Measurements from ENCODE around the gene PHC2. TPM values are rescaled to one million over a fixed set of nuclear protein-coding genes. Genes with fewer than 3 reads are reported as not detected.

PHC2 gene
- total RNA-seq, 1 donor from 2014 or later = 65.0 TPM

DNA sequence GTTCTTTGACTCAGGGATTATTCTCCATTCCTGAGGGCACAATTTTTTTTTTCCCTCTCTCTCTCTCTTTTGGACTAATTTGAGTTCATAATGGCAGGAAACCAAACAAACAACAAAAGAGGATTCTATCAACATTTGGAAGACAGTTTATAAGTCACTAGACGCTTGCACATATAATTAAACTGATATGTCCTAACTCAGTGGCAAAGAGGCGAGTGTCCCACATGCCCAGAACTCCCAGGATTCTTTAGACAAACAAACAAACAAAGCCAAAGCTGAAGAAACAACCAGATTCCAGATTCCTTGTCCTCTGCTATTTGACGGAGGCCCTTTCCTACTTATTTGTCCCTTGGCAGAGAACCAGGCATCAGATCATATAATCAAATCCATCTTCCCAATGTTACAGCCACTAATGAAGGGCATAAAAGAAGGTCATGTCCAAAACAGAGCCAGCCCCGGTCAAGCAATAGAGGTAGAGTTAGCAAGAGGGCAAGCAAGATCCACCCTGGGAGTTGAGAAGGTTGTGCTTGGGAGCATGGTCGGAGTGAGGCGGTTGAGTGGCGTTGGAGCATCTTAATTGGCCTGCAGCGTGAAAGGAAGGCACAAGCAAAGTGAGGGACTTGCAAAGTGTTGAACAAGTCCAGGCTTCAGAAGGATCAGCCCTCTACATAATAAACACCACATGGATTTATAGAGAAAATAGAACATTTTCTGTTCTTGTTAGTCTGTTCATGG lies 144.3 kb downstream of the PHC2 start:
- peaks cover 3% of the 10 kb centered on the region for H3K36me3 ChIP-seq
- no peak overlapping the region for H3K4me2 ChIP-seq
- H3K4me1 ChIP-seq = no peaks in the 10 kb centered on the region
- TF ChIP-seq, protein P1, sequence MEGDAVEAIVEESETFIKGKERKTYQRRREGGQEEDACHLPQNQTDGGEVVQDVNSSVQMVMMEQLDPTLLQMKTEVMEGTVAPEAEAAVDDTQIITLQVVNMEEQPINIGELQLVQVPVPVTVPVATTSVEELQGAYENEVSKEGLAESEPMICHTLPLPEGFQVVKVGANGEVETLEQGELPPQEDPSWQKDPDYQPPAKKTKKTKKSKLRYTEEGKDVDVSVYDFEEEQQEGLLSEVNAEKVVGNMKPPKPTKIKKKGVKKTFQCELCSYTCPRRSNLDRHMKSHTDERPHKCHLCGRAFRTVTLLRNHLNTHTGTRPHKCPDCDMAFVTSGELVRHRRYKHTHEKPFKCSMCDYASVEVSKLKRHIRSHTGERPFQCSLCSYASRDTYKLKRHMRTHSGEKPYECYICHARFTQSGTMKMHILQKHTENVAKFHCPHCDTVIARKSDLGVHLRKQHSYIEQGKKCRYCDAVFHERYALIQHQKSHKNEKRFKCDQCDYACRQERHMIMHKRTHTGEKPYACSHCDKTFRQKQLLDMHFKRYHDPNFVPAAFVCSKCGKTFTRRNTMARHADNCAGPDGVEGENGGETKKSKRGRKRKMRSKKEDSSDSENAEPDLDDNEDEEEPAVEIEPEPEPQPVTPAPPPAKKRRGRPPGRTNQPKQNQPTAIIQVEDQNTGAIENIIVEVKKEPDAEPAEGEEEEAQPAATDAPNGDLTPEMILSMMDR (IDR thresholded peaks at IDR 0.05) = no peak
- TF ChIP-seq EZH2 (IDR thresholded peaks at IDR 0.05) = no peak
- no peak for TF ChIP-seq EZH2phosphoT487 (IDR thresholded peaks at IDR 0.05)
- H3K9ac ChIP-seq = no peak overlapping the region
- no peaks in the 10 kb centered on the region for H3K79me2 ChIP-seq (ENCODE audit: low read depth)
- H3F3A ChIP-seq (ENCODE audit: low read depth) = no peaks in the 10 kb centered on the region
- no peak for DNase-seq (ENCODE audit: low spot score)
- Mint-ChIP-seq H3K4me3 (no peak overlapping the region), H3K9me3 (peaks cover 4% of the 10 kb centered on the region), H3K4me1 (no peaks in the 10 kb centered on the region), H3K27me3 (ENCODE audit: insufficient read depth, low read depth) (peaks cover 8% of the 10 kb centered on the region), H3K36me3 (peaks cover 41% of the 10 kb centered on the region), H3K27ac (peak overlapping the region; percentile 5)
- no peaks in the 10 kb centered on the region for H3K27me3 ChIP-seq
- no peak overlapping the region for H3K27ac ChIP-seq
- no peak overlapping the region for H2AFZ ChIP-seq (replicated peaks)
- H4K20me1 ChIP-seq (ENCODE audit: low read depth) = no peaks in the 10 kb centered on the region
- no peaks in the 10 kb centered on the region for H3K9me3 ChIP-seq (ENCODE audit: low read depth)
- no peak overlapping the region for H3K4me3 ChIP-seq

DNA sequence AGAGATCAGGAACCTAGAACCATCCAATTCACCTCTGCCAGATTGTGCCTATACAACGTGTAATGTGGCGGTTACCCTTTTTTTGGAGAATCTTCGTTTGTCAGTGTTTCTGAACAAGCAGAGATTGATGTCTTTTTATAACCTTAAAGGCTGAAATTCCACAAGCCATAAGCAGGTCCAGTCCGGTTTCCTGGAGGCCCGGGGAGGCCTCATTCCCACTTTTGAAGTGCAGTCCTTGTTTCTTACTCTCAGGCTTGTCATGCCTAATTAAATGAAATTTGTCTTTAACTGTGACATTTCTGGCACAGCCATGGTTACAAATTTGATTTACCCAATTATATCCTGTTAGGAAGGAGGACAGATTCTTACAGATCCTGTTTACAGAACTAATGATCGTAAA lies 146.8 kb downstream of the PHC2 start:
- Mint-ChIP-seq H3K4me3 (no peak overlapping the region), H3K27me3 (ENCODE audit: insufficient read depth, low read depth) (peaks cover 8% of the 10 kb centered on the region), H3K27ac (no peak overlapping the region), H3K9me3 (peaks cover 2% of the 10 kb centered on the region), H3K36me3 (peaks cover 37% of the 10 kb centered on the region), H3K4me1 (no peaks in the 10 kb centered on the region)
- TF ChIP-seq EZH2 (IDR thresholded peaks at IDR 0.05) (no peak), EZH2phosphoT487 (IDR thresholded peaks at IDR 0.05) (no peak)
- TF ChIP-seq, protein P1 (IDR thresholded peaks at IDR 0.05) = no peak
- no peaks in the 10 kb centered on the region for H4K20me1 ChIP-seq (ENCODE audit: low read depth)
- no peak overlapping the region for H3K4me3 ChIP-seq
- H3F3A ChIP-seq (ENCODE audit: low read depth) = no peaks in the 10 kb centered on the region
- no peaks in the 10 kb centered on the region for H3K79me2 ChIP-seq (ENCODE audit: low read depth)
- H3K4me1 ChIP-seq = no peaks in the 10 kb centered on the region
- H3K4me2 ChIP-seq = no peak overlapping the region
- DNase-seq (ENCODE audit: low spot score) = no peak
- no peaks in the 10 kb centered on the region for H3K27me3 ChIP-seq
- H3K27ac ChIP-seq = no peak overlapping the region
- no peak overlapping the region for H3K9ac ChIP-seq
- H3K9me3 ChIP-seq (ENCODE audit: low read depth) = no peaks in the 10 kb centered on the region
- no peak overlapping the region for H2AFZ ChIP-seq (replicated peaks)
- peaks cover 3% of the 10 kb centered on the region for H3K36me3 ChIP-seq

DNA sequence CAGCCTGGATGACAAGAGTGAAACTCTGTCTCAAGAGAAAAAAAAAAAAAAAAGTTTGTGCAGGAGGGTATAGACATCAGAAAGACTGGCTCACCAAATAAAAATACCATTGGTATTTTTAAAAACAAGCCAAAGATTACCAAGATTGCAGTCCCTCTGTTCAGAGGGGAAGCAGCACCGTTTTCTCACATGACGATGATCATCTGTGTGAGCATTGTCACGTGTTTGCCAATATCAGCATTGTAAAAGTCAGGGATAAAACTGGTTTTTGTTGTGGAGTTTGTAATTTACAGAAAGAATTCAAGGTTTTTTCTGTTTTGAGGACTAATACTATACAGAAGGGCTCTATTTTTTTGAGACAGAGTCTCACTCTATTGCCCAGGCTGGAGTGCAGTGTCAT lies 148.1 kb downstream of the PHC2 start:
- peaks cover 30% of the 10 kb centered on the region for H3K36me3 Mint-ChIP-seq
- no peak for DNase-seq (ENCODE audit: low spot score)
- H3K27me3 Mint-ChIP-seq (ENCODE audit: insufficient read depth, low read depth) = peaks cover 4% of the 10 kb centered on the region
- no peak overlapping the region for H3K27ac Mint-ChIP-seq
- Histone ChIP-seq H4K20me1 (ENCODE audit: low read depth) (no peaks in the 10 kb centered on the region), H3K4me1 (no peaks in the 10 kb centered on the region), H3K4me3 (no peak overlapping the region), H3K27ac (no peak overlapping the region), H3K9me3 (ENCODE audit: low read depth) (no peaks in the 10 kb centered on the region), H3K36me3 (peaks cover 10% of the 10 kb centered on the region), H3K27me3 (no peaks in the 10 kb centered on the region), H3K4me2 (no peak overlapping the region), H3F3A (ENCODE audit: low read depth) (no peaks in the 10 kb centered on the region), H3K79me2 (ENCODE audit: low read depth) (no peaks in the 10 kb centered on the region), H3K9ac (no peak overlapping the region), H2AFZ (replicated peaks) (no peak overlapping the region)
- H3K9me3 Mint-ChIP-seq = no peaks in the 10 kb centered on the region
- TF ChIP-seq EZH2 (IDR thresholded peaks at IDR 0.05) (no peak), EZH2phosphoT487 (IDR thresholded peaks at IDR 0.05) (no peak)
- TF ChIP-seq, protein P1 (IDR thresholded peaks at IDR 0.05) = no peak
- no peak overlapping the region for H3K4me3 Mint-ChIP-seq
- H3K4me1 Mint-ChIP-seq = no peaks in the 10 kb centered on the region
